ENCODE results near the gene MDP1. TPM values are rescaled to one million over a fixed set of nuclear protein-coding genes. Genes with fewer than 3 reads are reported as not detected.

Gene MDP1
- total RNA-seq, 4 donors from 2014 or later = 9.7 to 12.2 (median 10.7) TPM

DNA sequence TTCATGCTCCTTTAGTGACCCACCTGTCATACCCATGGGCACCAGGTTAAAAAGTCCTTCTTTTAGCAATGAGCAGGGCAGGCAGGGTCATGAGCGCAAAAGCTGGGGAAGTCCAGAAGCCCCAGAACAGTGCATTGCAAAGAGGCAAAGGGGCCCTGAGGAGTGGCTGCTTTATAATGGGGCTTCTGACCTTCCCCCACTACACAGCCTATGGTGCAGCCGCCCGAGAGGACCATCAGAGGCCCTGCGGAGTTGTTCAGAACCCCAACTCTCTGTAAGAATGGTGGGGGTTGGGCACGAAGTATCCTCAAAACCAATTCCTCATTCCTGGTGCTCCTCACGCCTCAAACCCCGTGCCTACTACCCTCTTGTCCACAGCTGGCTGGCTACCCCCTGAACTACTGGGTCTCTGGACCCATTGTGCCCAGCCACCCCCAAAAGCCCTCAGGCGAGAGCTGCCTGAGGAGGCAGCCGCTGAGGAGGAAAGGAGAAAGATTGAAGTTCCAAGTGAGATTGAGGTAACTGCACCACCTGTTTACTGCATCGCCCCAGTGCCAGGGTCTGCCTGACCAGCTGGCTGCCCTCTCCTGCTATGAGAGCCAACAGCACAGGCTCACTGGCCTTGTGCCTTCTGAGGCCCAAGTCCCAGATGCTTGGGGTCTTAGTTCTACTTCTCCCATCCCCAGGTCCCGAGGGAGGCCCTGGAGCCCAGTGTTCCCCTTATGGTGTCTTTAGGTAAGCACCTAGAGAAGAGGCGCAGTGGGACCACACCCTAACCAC, 37.3 kb downstream of the MDP1 start:
- WGBS, 2 donors = 86 to 89% methylated on average over 12 of the region's 12 CpGs
- no peak overlapping the region for H3K4me3 ChIP-seq (ENCODE audit: low read depth, poor library complexity, severe bottlenecking)
- intact Hi-C loops (cut with DNase I; ENCODE audit: low total_unique reads) = no loop called here
- no peak for DNase-seq (ENCODE audit: low spot score in 2 of 2)
- TF ChIP-seq POLR2A (IDR thresholded peaks at IDR 0.05) = no peak
- TF ChIP-seq, protein P1, sequence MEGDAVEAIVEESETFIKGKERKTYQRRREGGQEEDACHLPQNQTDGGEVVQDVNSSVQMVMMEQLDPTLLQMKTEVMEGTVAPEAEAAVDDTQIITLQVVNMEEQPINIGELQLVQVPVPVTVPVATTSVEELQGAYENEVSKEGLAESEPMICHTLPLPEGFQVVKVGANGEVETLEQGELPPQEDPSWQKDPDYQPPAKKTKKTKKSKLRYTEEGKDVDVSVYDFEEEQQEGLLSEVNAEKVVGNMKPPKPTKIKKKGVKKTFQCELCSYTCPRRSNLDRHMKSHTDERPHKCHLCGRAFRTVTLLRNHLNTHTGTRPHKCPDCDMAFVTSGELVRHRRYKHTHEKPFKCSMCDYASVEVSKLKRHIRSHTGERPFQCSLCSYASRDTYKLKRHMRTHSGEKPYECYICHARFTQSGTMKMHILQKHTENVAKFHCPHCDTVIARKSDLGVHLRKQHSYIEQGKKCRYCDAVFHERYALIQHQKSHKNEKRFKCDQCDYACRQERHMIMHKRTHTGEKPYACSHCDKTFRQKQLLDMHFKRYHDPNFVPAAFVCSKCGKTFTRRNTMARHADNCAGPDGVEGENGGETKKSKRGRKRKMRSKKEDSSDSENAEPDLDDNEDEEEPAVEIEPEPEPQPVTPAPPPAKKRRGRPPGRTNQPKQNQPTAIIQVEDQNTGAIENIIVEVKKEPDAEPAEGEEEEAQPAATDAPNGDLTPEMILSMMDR (IDR thresholded peaks at IDR 0.05) = no peak

GRCh38 chr14:24177891-24178290, 38.0 kb downstream of the MDP1 start:
- no peak for TF ChIP-seq POLR2A (IDR thresholded peaks at IDR 0.05)
- no peak overlapping the region for H3K4me3 ChIP-seq (ENCODE audit: low read depth, poor library complexity, severe bottlenecking)
- WGBS, 2 donors = 86 to 93% methylated on average over 14 of the region's 14 CpGs
- intact Hi-C loops (cut with DNase I; ENCODE audit: low total_unique reads) = no loop called here
- DNase-seq (ENCODE audit: low spot score in 2 of 2) = no peak

GRCh38 chr14:24177041-24177825, 38.6 kb downstream of the MDP1 start:
- WGBS, 2 donors = 82 to 88% methylated on average over 12 of the region's 12 CpGs
- intact Hi-C loops (cut with DNase I; ENCODE audit: low total_unique reads) = no loop called here
- no peak overlapping the region for H3K4me3 ChIP-seq (ENCODE audit: low read depth, poor library complexity, severe bottlenecking)
- no peak for DNase-seq (ENCODE audit: low spot score in 2 of 2)
- TF ChIP-seq, protein P1 (IDR thresholded peaks at IDR 0.05) = no peak
- no peak for TF ChIP-seq POLR2A (IDR thresholded peaks at IDR 0.05)

DNA sequence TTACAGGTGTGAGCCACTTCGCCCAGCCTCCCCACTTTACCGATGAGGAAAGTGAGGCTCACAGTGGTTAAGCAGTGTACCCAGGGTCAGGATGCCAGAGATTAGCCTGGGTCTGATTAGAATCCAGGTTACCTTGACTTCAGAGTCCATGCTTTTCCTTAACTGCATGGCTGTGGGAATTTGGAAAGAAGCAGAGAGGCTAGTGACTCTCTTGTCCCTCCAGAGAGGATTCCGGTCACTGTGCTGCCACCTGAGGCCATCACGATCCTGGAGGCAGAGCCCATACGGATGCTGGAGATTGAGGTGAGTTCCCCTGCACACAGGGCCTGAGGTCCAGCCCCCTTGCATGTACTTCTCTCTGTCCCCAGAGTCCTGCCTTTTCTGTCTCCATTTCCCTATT, 39.3 kb downstream of the MDP1 start:
- DNase-seq (ENCODE audit: low spot score in 2 of 2) = no peak
- no peak overlapping the region for H3K4me3 ChIP-seq (ENCODE audit: low read depth, poor library complexity, severe bottlenecking)
- intact Hi-C loops (cut with DNase I; ENCODE audit: low total_unique reads) = no loop called here
- no peak for TF ChIP-seq POLR2A (IDR thresholded peaks at IDR 0.05)
- TF ChIP-seq, protein P1 (IDR thresholded peaks at IDR 0.05) = no peak
- 93 to 97% methylated on average over 5 of the region's 5 CpGs for WGBS, 2 donors

- intact Hi-C loops (cut with DNase I; ENCODE audit: low total_unique reads) = no loop called here
- WGBS, 2 donors = 73 to 80% methylated on average over 18 to 20 of the region's 20 CpGs
- no peak for DNase-seq (ENCODE audit: low spot score in 2 of 2)
- no peak overlapping the region for H3K4me3 ChIP-seq (ENCODE audit: low read depth, poor library complexity, severe bottlenecking)
- no peak for TF ChIP-seq POLR2A (IDR thresholded peaks at IDR 0.05)
- TF ChIP-seq, protein P1 (IDR thresholded peaks at IDR 0.05) = no peak
Measured at GRCh38 chr14:24172871-24173281, 43.0 kb downstream of the MDP1 start.

- intact Hi-C loops (cut with DNase I; ENCODE audit: low total_unique reads) = no loop called here
Measured at GRCh38 chr14:24172261-24172860, 43.5 kb downstream of the MDP1 start.

More at GRCh38 chr14:24172261-24172860, 43.5 kb downstream of the MDP1 start:
- TF ChIP-seq, protein P1 (IDR thresholded peaks at IDR 0.05) = no peak
- TF ChIP-seq POLR2A (IDR thresholded peaks at IDR 0.05) = no peak
- no peak overlapping the region for H3K4me3 ChIP-seq (ENCODE audit: low read depth, poor library complexity, severe bottlenecking)
- WGBS, 2 donors = 51 to 53% methylated on average over 30 of the region's 30 CpGs
- no peak for DNase-seq (ENCODE audit: low spot score in 2 of 2)
